ENCODE measurements around the gene MPHOSPH9. TPM values are rescaled to one million over a fixed set of nuclear protein-coding genes. Genes with fewer than 3 reads are reported as not detected.

Gene MPHOSPH9
- total RNA-seq, 1 donor from 2014 or later: 33.9 TPM

GRCh38 chr12:123153906-123154305 lies 79.0 kb downstream of the MPHOSPH9 start:
- no peaks in the 10 kb centered on the region for H3K27me3 Mint-ChIP-seq (ENCODE audit: unreplicated experiment)
- H3K4me3 Mint-ChIP-seq (ENCODE audit: unreplicated experiment): no peak overlapping the region
- no peak overlapping the region for H3K27ac Mint-ChIP-seq (ENCODE audit: unreplicated experiment)
- H3K9me3 Mint-ChIP-seq (ENCODE audit: unreplicated experiment): no peaks in the 10 kb centered on the region
- peaks cover 3% of the 10 kb centered on the region for H3K36me3 Mint-ChIP-seq (ENCODE audit: unreplicated experiment)
- no peak for DNase-seq (ENCODE audit: extremely low spot score, unreplicated experiment)
- no peak for TF ChIP-seq CTCF (IDR thresholded peaks at IDR 0.05)
- H3K4me1 Mint-ChIP-seq (ENCODE audit: unreplicated experiment): peaks cover 19% of the 10 kb centered on the region

GRCh38 chr12:123152833-123153232 lies 80.1 kb downstream of the MPHOSPH9 start:
- no peaks in the 10 kb centered on the region for H3K9me3 Mint-ChIP-seq (ENCODE audit: unreplicated experiment)
- no peaks in the 10 kb centered on the region for H3K27me3 Mint-ChIP-seq (ENCODE audit: unreplicated experiment)
- DNase-seq (ENCODE audit: extremely low spot score, unreplicated experiment): no peak
- TF ChIP-seq CTCF (IDR thresholded peaks at IDR 0.05): no peak
- H3K27ac Mint-ChIP-seq (ENCODE audit: unreplicated experiment): no peak overlapping the region
- peak overlapping the region; percentile 77 for H3K4me3 Mint-ChIP-seq (ENCODE audit: unreplicated experiment)
- H3K4me1 Mint-ChIP-seq (ENCODE audit: unreplicated experiment): peaks cover 19% of the 10 kb centered on the region
- peaks cover 3% of the 10 kb centered on the region for H3K36me3 Mint-ChIP-seq (ENCODE audit: unreplicated experiment)

- no peaks in the 10 kb centered on the region for H3K27me3 Mint-ChIP-seq (ENCODE audit: unreplicated experiment)
- peaks cover under 1% of the 10 kb centered on the region for H3K36me3 Mint-ChIP-seq (ENCODE audit: unreplicated experiment)
- H3K4me3 Mint-ChIP-seq (ENCODE audit: unreplicated experiment): peak overlapping the region; percentile 77
- H3K9me3 Mint-ChIP-seq (ENCODE audit: unreplicated experiment): no peaks in the 10 kb centered on the region
- peaks cover 19% of the 10 kb centered on the region for H3K4me1 Mint-ChIP-seq (ENCODE audit: unreplicated experiment)
- H3K27ac Mint-ChIP-seq (ENCODE audit: unreplicated experiment): peak overlapping the region; percentile 66
- DNase-seq (ENCODE audit: extremely low spot score, unreplicated experiment): no peak
- TF ChIP-seq CTCF (IDR thresholded peaks at IDR 0.05): no peak
Measured at GRCh38 chr12:123151457-123152454, 81.2 kb downstream of the MPHOSPH9 start.

- Mint-ChIP-seq H3K9me3 (ENCODE audit: unreplicated experiment) (no peaks in the 10 kb centered on the region), H3K27me3 (ENCODE audit: unreplicated experiment) (no peaks in the 10 kb centered on the region), H3K36me3 (ENCODE audit: unreplicated experiment) (no peaks in the 10 kb centered on the region), H3K27ac (ENCODE audit: unreplicated experiment) (peak within 1 kb of the TSS; percentile 81), H3K4me3 (ENCODE audit: unreplicated experiment) (peak within 1 kb of the TSS; percentile 77), H3K4me1 (ENCODE audit: unreplicated experiment) (peaks cover 19% of the 10 kb centered on the region)
- TF ChIP-seq CTCF (IDR thresholded peaks at IDR 0.05): no peak
- peak; percentile 89 for DNase-seq (ENCODE audit: extremely low spot score, unreplicated experiment)
Measured at GRCh38 chr12:123150744-123151456, 82.0 kb downstream of the MPHOSPH9 start, which contains the start of gene PITPNM2. TSS of gene PITPNM2 (minus strand) at chr12:123151090. CDS start at chr12:123034590, 116,500 bp downstream.
